CD4-positive, alpha-beta T cell treated with Interleukin-4 for 1 hour (primary cell): ENCODE data around the gene SGSM2.

Experiments
- DNase-seq, 2 donors: peaks; one replicate each; pipeline ENCODE4 v3.0.0-alpha.2; 2020 to 2022

SGSM2 gene

GRCh38 chr17:2336215-2336851, 968 bp upstream of the SGSM2 start, which contains the start of gene TSR1:
TSS of gene TSR1 (minus strand) at chr17:2336457. CDS start at chr17:2336427, 30 bp downstream.
- peak; percentile 83 to 85 for DNase-seq

- DNase-seq: peak; percentile 45 to 60
These were observed 428 bp downstream of the SGSM2 start for GRCh38 chr17:2337544-2338314.

GRCh38 chr17:2338315-2338657, 985 bp downstream of the SGSM2 start:
- no peak for DNase-seq

GRCh38 chr17:2343421-2343820, 6.1 kb downstream of the SGSM2 start:
- DNase-seq: no peak

- DNase-seq: no peak
These were observed 7.2 kb downstream of the SGSM2 start for GRCh38 chr17:2344528-2344927.

- no peak for DNase-seq
These were observed 9.2 kb downstream of the SGSM2 start for GRCh38 chr17:2346475-2346874.

GRCh38 chr17:2347805-2348685, 10.7 kb downstream of the SGSM2 start:
- DNase-seq: no peak

- DNase-seq: no peak
These were observed 14.0 kb downstream of the SGSM2 start for GRCh38 chr17:2351269-2351668.

- DNase-seq: no peak
These were observed 17.0 kb downstream of the SGSM2 start for GRCh38 chr17:2354311-2354710.

- DNase-seq: no peak
These were observed 19.9 kb downstream of the SGSM2 start for GRCh38 chr17:2357237-2357636.

- DNase-seq: no peak
These were observed 20.7 kb downstream of the SGSM2 start for GRCh38 chr17:2357931-2358434.

- DNase-seq: no peak
These were observed 23.9 kb downstream of the SGSM2 start for GRCh38 chr17:2361010-2361760.

- no peak for DNase-seq
These were observed 24.7 kb downstream of the SGSM2 start for GRCh38 chr17:2362016-2362415.

GRCh38 chr17:2362416-2362815, 25.1 kb downstream of the SGSM2 start:
- DNase-seq: no peak

GRCh38 chr17:2362881-2363280, 25.6 kb downstream of the SGSM2 start:
- no peak for DNase-seq

- no peak for DNase-seq
These were observed 26.0 kb downstream of the SGSM2 start for GRCh38 chr17:2363318-2363717.

- no peak for DNase-seq
These were observed 26.8 kb downstream of the SGSM2 start for GRCh38 chr17:2363851-2364762.

GRCh38 chr17:2364763-2365116, 27.4 kb downstream of the SGSM2 start:
- DNase-seq: no peak

GRCh38 chr17:2365132-2365531, 27.8 kb downstream of the SGSM2 start:
- DNase-seq: no peak

- DNase-seq: no peak
These were observed 29.6 kb downstream of the SGSM2 start for GRCh38 chr17:2366747-2367494.

GRCh38 chr17:2368359-2368758, 31.1 kb downstream of the SGSM2 start:
- no peak for DNase-seq
